Measurements from ENCODE around the gene GNE.

The GNE gene

GRCh38 chr9:36268007-36268427, 9.8 kb upstream of the GNE start:
- H3K4me3 ChIP-seq (ENCODE audit: low read depth, low read length) = no peak overlapping the region
- no peak for TF ChIP-seq CTCF (conservative IDR thresholded peaks at IDR 0.05; ENCODE audit: low read depth, low read length)
- DNase-seq (ENCODE audit: low read depth) = no peak

GRCh38 chr9:36264896-36265295, 6.6 kb upstream of the GNE start:
- no peak for DNase-seq (ENCODE audit: low read depth)
- H3K4me3 ChIP-seq (ENCODE audit: low read depth, low read length) = no peak overlapping the region
- TF ChIP-seq CTCF (conservative IDR thresholded peaks at IDR 0.05; ENCODE audit: low read depth, low read length) = no peak

- no peak overlapping the region for H3K4me3 ChIP-seq (ENCODE audit: low read depth, low read length)
- no peak for TF ChIP-seq CTCF (conservative IDR thresholded peaks at IDR 0.05; ENCODE audit: low read depth, low read length)
- no peak for DNase-seq (ENCODE audit: low read depth)
Observed at GRCh38 chr9:36263683-36264082, 5.4 kb upstream of the GNE start.

DNA sequence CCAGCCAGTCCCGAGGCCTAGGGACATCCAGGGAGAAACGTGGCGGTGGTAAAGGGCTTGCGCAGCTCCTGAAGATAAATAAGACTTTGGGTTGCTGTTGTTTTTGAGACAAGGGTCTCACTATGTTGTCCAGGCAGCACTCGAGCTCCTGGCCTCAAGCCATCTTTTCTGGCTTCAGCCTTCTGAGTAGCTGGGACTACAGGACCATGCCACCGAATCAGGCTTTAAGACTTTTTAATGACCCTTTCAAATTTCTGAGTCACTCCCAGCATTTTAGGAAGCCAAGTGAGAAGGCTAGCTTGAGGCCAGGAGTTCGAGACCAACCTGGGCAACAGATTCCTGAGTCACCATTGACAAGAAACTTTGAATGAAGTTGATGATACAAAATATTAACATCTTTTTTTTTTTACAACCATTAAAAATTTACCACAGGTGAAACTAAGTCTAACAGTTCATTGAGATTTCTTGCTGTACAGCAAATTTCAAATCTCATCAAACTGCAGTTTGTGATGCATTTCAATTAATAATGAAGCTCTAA, 817 bp upstream of the GNE start:
- DNase-seq (ENCODE audit: low read depth) = no peak
- H3K4me3 ChIP-seq (ENCODE audit: low read depth, low read length) = peak overlapping the region; percentile 90
- no peak for TF ChIP-seq CTCF (conservative IDR thresholded peaks at IDR 0.05; ENCODE audit: low read depth, low read length)

DNA sequence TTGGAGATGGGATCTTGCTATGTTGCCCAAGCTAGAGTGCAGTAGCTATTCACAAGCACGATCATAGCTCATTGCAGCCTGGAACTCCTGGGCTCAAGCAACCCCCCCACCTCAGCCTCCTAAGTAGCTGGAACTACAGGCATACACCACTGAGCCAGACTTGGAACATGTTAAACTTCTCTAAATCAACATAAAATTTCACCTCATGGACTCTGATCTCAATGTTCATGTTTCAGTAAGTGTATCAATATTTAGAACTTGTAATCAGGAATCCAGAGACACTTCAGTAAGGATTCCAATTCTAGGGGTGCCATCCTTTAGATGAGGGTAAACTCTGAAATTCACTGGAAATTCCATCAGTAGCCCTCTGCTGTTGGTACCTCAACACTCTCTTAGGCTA, 6.8 kb downstream of the GNE start:
- no peak overlapping the region for H3K4me3 ChIP-seq (ENCODE audit: low read depth, low read length)
- no peak for TF ChIP-seq CTCF (conservative IDR thresholded peaks at IDR 0.05; ENCODE audit: low read depth, low read length)
- DNase-seq (ENCODE audit: low read depth) = no peak

- no peak for DNase-seq (ENCODE audit: low read depth)
- no peak for TF ChIP-seq CTCF (conservative IDR thresholded peaks at IDR 0.05; ENCODE audit: low read depth, low read length)
- no peak overlapping the region for H3K4me3 ChIP-seq (ENCODE audit: low read depth, low read length)
Observed at GRCh38 chr9:36250079-36250478, 8.2 kb downstream of the GNE start.

DNA sequence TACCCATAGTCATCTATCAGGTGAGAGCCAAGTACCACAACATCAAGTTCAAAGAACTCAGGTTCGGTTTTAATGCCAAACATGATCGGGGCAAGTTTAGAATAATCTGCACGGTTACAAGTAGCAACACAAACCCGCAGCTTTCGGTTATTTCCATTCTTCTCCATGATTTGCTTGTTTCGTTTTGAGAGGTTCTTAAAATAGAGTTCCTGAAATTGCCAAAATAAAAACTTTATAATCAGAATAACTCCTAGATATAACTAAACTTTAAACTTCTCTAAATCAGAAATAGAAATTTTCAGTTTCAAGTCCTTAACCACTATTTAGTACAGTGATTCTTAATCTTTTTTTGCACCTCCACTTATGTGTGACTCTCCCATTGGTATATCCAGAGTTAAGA, 9.1 kb downstream of the GNE start:
- no peak for DNase-seq (ENCODE audit: low read depth)
- no peak for TF ChIP-seq CTCF (conservative IDR thresholded peaks at IDR 0.05; ENCODE audit: low read depth, low read length)
- H3K4me3 ChIP-seq (ENCODE audit: low read depth, low read length) = no peak overlapping the region

Data from choroid plexus epithelial cell (primary cell).